Esophagus muscularis mucosa (tissue), 3 donors: ENCODE data around the gene LTB4R2.

ENCODE experiments used
- POLR2A ChIP-seq: fragments of 450-650 bp; IDR thresholded peaks from one replicate; pipeline ENCODE4 v1.6.1; 2017; ENCODE audit warnings: antibody characterized with exemption, moderate library complexity, mild to moderate bottlenecking, low read depth
- TF ChIP-seq, protein P1 (sequence below), 3 experiments: fragments of 200-600 bp in 2 of 3; fragments of 450-650 bp in 1 of 3; sonication (generic) in 2 of 3; IDR thresholded peaks; one replicate each; pipeline ENCODE4 v1.5.1; 2017 to 2019; ENCODE audit warnings: antibody characterized with exemption in 3 of 3, mild to moderate bottlenecking in 2 of 3, moderate library complexity in 1 of 3

DNA sequence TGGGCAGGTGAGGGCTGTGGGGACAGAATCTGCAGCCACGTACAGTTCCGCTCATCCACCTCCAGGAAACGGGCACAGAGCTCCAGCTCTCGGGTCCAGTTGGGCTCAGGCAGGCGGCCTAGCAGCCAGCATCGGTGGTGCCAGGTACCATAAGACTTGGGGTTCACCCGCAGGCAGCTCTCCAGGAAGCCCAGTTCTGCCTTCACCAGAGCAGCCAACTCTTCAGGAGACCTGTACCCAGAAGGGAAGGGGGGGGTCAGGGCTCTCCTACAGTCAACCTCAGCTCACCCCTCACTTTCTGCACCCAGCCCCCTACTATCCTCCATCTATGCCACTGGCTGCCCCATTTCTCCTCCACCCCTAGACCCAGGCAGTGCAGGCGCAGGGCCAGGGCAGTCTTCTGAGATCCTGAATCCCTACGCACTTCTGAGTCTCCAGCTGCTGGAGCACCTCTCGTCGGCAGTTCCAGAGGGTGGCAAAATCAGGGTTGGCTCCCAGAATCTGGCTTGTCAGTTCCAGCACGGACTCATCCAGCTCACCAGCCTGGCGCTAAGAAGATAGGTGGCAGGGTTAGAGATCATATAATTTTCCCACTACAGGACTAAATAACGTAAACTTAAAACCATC is 39.9 kb upstream of the LTB4R2 start:
- TF ChIP-seq, protein P1, sequence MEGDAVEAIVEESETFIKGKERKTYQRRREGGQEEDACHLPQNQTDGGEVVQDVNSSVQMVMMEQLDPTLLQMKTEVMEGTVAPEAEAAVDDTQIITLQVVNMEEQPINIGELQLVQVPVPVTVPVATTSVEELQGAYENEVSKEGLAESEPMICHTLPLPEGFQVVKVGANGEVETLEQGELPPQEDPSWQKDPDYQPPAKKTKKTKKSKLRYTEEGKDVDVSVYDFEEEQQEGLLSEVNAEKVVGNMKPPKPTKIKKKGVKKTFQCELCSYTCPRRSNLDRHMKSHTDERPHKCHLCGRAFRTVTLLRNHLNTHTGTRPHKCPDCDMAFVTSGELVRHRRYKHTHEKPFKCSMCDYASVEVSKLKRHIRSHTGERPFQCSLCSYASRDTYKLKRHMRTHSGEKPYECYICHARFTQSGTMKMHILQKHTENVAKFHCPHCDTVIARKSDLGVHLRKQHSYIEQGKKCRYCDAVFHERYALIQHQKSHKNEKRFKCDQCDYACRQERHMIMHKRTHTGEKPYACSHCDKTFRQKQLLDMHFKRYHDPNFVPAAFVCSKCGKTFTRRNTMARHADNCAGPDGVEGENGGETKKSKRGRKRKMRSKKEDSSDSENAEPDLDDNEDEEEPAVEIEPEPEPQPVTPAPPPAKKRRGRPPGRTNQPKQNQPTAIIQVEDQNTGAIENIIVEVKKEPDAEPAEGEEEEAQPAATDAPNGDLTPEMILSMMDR (IDR thresholded peaks at IDR 0.05) = no peak
- no peak for TF ChIP-seq POLR2A
